Neutrophil (primary cell): ENCODE measurements around the gene NFIB.

Source experiments
- H3K27ac ChIP-seq: fragments of 200-600 bp; sonication (generic); 2 replicates; pipeline ENCODE4 v1.5.1; 2016; ENCODE audit warnings: mild to moderate bottlenecking, moderate library complexity
- H3K27me3 ChIP-seq: fragments of 200-600 bp; sonication (generic); 2 replicates; pipeline ENCODE4 v1.6.0; 2016; ENCODE audit warnings: mild to moderate bottlenecking
- H3K36me3 ChIP-seq: fragments of 200-600 bp; sonication (generic); 2 replicates; pipeline ENCODE4 v1.5.1; 2017
- H3K4me1 ChIP-seq, 2 experiments: fragments of 200-600 bp in 1 of 2; sonication (generic) in 1 of 2; 1 replicate in 1 of 2; 2 replicates in 1 of 2; pipeline versions ENCODE4 v1.5.1 to v1.6.1; 2013 to 2016; ENCODE audit warnings: low read depth in 1 of 2, low read length in 1 of 2, mild to moderate bottlenecking in 1 of 2, moderate library complexity in 1 of 2; ENCODE audit not compliant: control insufficient read depth in 1 of 2, insufficient read depth in 1 of 2
- H3K4me3 ChIP-seq, 2 experiments: fragments of 200-600 bp in 1 of 2; sonication (generic) in 1 of 2; 1 replicate in 1 of 2; 2 replicates in 1 of 2; pipeline ENCODE4 v1.5.1; 2013 to 2016; ENCODE audit warnings: low read depth in 1 of 2, low read length in 1 of 2, mild to moderate bottlenecking in 1 of 2, moderate library complexity in 1 of 2
- H3K9me3 ChIP-seq: fragments of 200-600 bp; sonication (generic); 2 replicates; pipeline ENCODE4 v1.5.1; 2016
- CTCF ChIP-seq: fragments of 200-600 bp; sonication (generic); IDR thresholded peaks from 2 replicates; pipeline ENCODE4 v1.5.1; 2016; ENCODE audit warnings: antibody characterized with exemption

The NFIB gene

GRCh38 chr9:14135421-14135820 is 178.5 kb downstream of the NFIB start:
- no peak for TF ChIP-seq CTCF
- Histone ChIP-seq H3K36me3 (no peaks in the 10 kb centered on the region), H3K4me3 (no peak overlapping the region), H3K27me3 (no peaks in the 10 kb centered on the region), H3K4me1 (no peaks in the 10 kb centered on the region), H3K9me3 (no peaks in the 10 kb centered on the region), H3K27ac (no peak overlapping the region)

DNA sequence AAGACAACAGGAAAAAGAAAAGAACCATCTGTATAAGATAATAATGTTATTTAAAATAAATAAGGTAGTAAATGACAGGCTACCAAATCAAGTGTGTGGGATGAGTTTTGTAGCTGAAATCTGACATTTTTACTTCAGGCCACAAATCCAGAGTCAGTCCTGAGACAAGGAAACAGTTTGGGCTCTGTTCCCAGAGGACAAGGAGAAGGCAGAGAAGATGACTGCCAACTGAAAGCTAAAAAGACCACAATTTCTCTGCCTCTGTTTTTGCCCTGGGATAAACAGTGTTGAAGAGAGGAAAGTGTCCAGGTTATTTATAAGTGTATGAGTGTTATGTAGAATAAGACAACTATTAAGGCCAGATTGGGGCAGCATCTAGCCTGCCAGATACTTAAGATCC is 180.5 kb downstream of the NFIB start:
- TF ChIP-seq CTCF, result no peak

DNA sequence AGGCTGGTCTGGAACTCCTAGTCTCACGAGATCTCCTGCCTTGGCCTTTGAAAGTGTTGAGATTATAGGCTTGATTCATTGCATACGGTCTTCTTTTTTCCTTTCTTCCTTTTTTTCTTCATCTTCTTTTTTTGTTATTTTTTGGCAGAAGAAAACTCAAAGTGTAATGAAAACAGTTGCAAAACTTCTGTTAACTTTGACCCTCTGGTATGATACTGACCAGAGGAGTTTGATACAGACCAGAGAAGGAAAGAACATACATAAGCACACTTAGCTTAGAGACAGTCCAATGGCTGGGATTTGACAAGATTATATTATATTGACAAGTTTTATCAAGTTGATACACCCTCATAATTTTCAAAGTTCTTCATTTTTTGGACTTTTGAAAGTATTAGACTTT is 181.2 kb downstream of the NFIB start:
- Histone ChIP-seq H3K36me3 (no peaks in the 10 kb centered on the region), H3K27me3 (no peaks in the 10 kb centered on the region), H3K27ac (no peak overlapping the region), H3K4me1 (no peaks in the 10 kb centered on the region), H3K4me3 (no peak overlapping the region), H3K9me3 (no peaks in the 10 kb centered on the region)
- no peak for TF ChIP-seq CTCF

More for the DNA sequence above, 180.5 kb downstream of the NFIB start:
- no peak overlapping the region for H3K4me3 ChIP-seq
- no peaks in the 10 kb centered on the region for H3K27me3 ChIP-seq
- no peak overlapping the region for H3K27ac ChIP-seq
- no peaks in the 10 kb centered on the region for H3K4me1 ChIP-seq
- no peaks in the 10 kb centered on the region for H3K36me3 ChIP-seq
- no peaks in the 10 kb centered on the region for H3K9me3 ChIP-seq

- Histone ChIP-seq H3K27ac (no peak overlapping the region), H3K27me3 (no peaks in the 10 kb centered on the region), H3K36me3 (no peaks in the 10 kb centered on the region), H3K4me3 (no peak overlapping the region), H3K4me1 (no peaks in the 10 kb centered on the region), H3K9me3 (no peaks in the 10 kb centered on the region)
- no peak for TF ChIP-seq CTCF
These were observed 182.4 kb downstream of the NFIB start for GRCh38 chr9:14131356-14132088.

- Histone ChIP-seq H3K4me3 (no peak overlapping the region), H3K9me3 (no peaks in the 10 kb centered on the region), H3K27ac (no peak overlapping the region), H3K36me3 (no peaks in the 10 kb centered on the region), H3K27me3 (no peaks in the 10 kb centered on the region), H3K4me1 (no peaks in the 10 kb centered on the region)
- no peak for TF ChIP-seq CTCF
These were observed 186.3 kb downstream of the NFIB start for GRCh38 chr9:14127656-14128055.
